ENCODE data around the gene SP1. TPM values are rescaled to one million over a fixed set of nuclear protein-coding genes. Genes with fewer than 3 reads are reported as not detected.

The SP1 gene
- total RNA-seq, 1 experiment from 2014 or later = 96.8 TPM

DNA sequence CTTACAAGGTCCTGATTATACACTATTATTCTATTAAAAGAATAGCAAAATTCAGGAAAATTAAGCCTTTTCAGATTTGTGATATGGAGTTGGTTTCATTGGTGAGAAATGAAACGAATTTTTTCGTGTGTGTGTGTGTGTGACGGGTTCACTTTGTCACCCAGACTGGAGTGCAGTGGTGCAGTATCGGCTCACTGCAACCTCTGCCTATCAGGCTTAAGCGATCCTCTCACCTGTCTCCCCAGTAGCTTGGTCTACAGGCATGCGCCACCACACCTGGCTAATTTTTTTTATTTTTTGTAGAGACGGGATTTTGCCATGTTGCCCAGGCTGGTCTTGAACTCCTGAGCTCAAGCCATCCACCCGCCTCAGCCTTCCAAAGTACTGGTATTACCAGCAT lies 81.6 kb downstream of the SP1 start:
- RAD21 ChIA-PET (ENCODE audit: low non-redundant PET in 1 of 2, low total read pairs in 2 of 2, uncharacterized antibody in 2 of 2, unreplicated experiment in 2 of 2) = no interaction called here
- intact Hi-C loops (cut with micrococcal nuclease) = no loop called here
- H3K9me2 ChIP-seq (ENCODE audit: insufficient read depth) = no peaks in the 10 kb centered on the region
- no TSS peak for BruUV-seq (replicated peaks)
- H3K4me3 ChIP-seq (replicated peaks in 1 of 2; ENCODE audit: low read depth in 1 of 2, low read length in 2 of 2) = no peak overlapping the region
- DNase-seq (ENCODE audit: low read depth, low spot score) (no peak), ATAC-seq (no peak)
- H3K4me1 ChIP-seq (ENCODE audit: control insufficient read depth in 1 of 2, insufficient read depth in 2 of 2, low read length in 2 of 2) = no peaks in the 10 kb centered on the region
- H3K9me3 ChIP-seq (ENCODE audit: control insufficient read depth in 1 of 2, insufficient read depth in 1 of 2, low read depth in 1 of 2, low read length in 2 of 2) = no peaks in the 10 kb centered on the region
- no peak overlapping the region for H3K27ac ChIP-seq (ENCODE audit: low read depth, low read length)
- peaks cover 93 to 94% of the 10 kb centered on the region in 2 experiments for H3K36me3 ChIP-seq (ENCODE audit: control insufficient read depth in 1 of 2, insufficient read depth in 2 of 2, low read length in 2 of 2)
- H3K79me2 ChIP-seq (ENCODE audit: insufficient read depth, low read length) = peaks cover 100% of the 10 kb centered on the region
- no peak overlapping the region for H3K4me2 ChIP-seq (ENCODE audit: low read length)
- TF ChIP-seq POLR2A (IDR thresholded peaks at IDR 0.05; ENCODE audit: borderline replicate concordance, extremely low read depth, insufficient read depth, insufficient read length) = no peak
- TF ChIP-seq, protein P1, sequence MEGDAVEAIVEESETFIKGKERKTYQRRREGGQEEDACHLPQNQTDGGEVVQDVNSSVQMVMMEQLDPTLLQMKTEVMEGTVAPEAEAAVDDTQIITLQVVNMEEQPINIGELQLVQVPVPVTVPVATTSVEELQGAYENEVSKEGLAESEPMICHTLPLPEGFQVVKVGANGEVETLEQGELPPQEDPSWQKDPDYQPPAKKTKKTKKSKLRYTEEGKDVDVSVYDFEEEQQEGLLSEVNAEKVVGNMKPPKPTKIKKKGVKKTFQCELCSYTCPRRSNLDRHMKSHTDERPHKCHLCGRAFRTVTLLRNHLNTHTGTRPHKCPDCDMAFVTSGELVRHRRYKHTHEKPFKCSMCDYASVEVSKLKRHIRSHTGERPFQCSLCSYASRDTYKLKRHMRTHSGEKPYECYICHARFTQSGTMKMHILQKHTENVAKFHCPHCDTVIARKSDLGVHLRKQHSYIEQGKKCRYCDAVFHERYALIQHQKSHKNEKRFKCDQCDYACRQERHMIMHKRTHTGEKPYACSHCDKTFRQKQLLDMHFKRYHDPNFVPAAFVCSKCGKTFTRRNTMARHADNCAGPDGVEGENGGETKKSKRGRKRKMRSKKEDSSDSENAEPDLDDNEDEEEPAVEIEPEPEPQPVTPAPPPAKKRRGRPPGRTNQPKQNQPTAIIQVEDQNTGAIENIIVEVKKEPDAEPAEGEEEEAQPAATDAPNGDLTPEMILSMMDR (IDR thresholded peaks at IDR 0.05 in 2 of 3, conservative IDR thresholded peaks at IDR 0.05 in 1 of 3; ENCODE audit: borderline replicate concordance in 1 of 3, insufficient read depth in 1 of 3, low read depth in 2 of 3, low read length in 2 of 3) = no peak
- no peak for TF ChIP-seq EZH2phosphoT487 (IDR thresholded peaks at IDR 0.05; ENCODE audit: borderline replicate concordance)
- no peak for TF ChIP-seq EGR1 (IDR thresholded peaks at IDR 0.05; ENCODE audit: low read depth)
- no peak for TF ChIP-seq ZNF274 (IDR thresholded peaks at IDR 0.05; ENCODE audit: low read depth, low read length)
- TF ChIP-seq FOSL1 (IDR thresholded peaks at IDR 0.05; ENCODE audit: low read depth) = no peak
- TF ChIP-seq RAD21 (IDR thresholded peaks at IDR 0.05; ENCODE audit: low read depth) = no peak
- TF ChIP-seq TCF7L2 (IDR thresholded peaks at IDR 0.05; ENCODE audit: borderline replicate concordance, extremely low read depth, insufficient read depth, insufficient read length) = no peak
- no peak for TF ChIP-seq CEBPB (IDR thresholded peaks at IDR 0.05; ENCODE audit: low read depth)
- TF ChIP-seq SP1 (IDR thresholded peaks at IDR 0.05; ENCODE audit: low read depth) = no peak
- TF ChIP-seq SRF (IDR thresholded peaks at IDR 0.05; ENCODE audit: low read depth) = no peak
- TF ChIP-seq, protein P2, sequence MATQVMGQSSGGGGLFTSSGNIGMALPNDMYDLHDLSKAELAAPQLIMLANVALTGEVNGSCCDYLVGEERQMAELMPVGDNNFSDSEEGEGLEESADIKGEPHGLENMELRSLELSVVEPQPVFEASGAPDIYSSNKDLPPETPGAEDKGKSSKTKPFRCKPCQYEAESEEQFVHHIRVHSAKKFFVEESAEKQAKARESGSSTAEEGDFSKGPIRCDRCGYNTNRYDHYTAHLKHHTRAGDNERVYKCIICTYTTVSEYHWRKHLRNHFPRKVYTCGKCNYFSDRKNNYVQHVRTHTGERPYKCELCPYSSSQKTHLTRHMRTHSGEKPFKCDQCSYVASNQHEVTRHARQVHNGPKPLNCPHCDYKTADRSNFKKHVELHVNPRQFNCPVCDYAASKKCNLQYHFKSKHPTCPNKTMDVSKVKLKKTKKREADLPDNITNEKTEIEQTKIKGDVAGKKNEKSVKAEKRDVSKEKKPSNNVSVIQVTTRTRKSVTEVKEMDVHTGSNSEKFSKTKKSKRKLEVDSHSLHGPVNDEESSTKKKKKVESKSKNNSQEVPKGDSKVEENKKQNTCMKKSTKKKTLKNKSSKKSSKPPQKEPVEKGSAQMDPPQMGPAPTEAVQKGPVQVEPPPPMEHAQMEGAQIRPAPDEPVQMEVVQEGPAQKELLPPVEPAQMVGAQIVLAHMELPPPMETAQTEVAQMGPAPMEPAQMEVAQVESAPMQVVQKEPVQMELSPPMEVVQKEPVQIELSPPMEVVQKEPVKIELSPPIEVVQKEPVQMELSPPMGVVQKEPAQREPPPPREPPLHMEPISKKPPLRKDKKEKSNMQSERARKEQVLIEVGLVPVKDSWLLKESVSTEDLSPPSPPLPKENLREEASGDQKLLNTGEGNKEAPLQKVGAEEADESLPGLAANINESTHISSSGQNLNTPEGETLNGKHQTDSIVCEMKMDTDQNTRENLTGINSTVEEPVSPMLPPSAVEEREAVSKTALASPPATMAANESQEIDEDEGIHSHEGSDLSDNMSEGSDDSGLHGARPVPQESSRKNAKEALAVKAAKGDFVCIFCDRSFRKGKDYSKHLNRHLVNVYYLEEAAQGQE (IDR thresholded peaks at IDR 0.05; ENCODE audit: low read depth) = no peak
- TF ChIP-seq, protein P3, sequence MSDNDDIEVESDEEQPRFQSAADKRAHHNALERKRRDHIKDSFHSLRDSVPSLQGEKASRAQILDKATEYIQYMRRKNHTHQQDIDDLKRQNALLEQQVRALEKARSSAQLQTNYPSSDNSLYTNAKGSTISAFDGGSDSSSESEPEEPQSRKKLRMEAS (IDR thresholded peaks at IDR 0.05) = no peak
- no peak for TF ChIP-seq JUND (IDR thresholded peaks at IDR 0.05)
- TF ChIP-seq YY1 (IDR thresholded peaks at IDR 0.05; ENCODE audit: extremely low read depth, insufficient replicate concordance, low read depth, low read length) = no peak
- no peak for TF ChIP-seq ZFX (IDR thresholded peaks at IDR 0.05)
- TF ChIP-seq POLR2AphosphoS5 (IDR thresholded peaks at IDR 0.05; ENCODE audit: low read depth, low read length) = no peak
- no peak for TF ChIP-seq CBX3 (IDR thresholded peaks at IDR 0.05; ENCODE audit: low read depth)
- TF ChIP-seq EZH2 (IDR thresholded peaks at IDR 0.05) = no peak
- TF ChIP-seq, protein P4, sequence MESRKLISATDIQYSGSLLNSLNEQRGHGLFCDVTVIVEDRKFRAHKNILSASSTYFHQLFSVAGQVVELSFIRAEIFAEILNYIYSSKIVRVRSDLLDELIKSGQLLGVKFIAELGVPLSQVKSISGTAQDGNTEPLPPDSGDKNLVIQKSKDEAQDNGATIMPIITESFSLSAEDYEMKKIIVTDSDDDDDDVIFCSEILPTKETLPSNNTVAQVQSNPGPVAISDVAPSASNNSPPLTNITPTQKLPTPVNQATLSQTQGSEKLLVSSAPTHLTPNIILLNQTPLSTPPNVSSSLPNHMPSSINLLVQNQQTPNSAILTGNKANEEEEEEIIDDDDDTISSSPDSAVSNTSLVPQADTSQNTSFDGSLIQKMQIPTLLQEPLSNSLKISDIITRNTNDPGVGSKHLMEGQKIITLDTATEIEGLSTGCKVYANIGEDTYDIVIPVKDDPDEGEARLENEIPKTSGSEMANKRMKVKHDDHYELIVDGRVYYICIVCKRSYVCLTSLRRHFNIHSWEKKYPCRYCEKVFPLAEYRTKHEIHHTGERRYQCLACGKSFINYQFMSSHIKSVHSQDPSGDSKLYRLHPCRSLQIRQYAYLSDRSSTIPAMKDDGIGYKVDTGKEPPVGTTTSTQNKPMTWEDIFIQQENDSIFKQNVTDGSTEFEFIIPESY (IDR thresholded peaks at IDR 0.05; ENCODE audit: extremely low read depth, insufficient replicate concordance, low read length) = no peak
- POLR2A ChIA-PET = no interaction called here
- H2AFZ ChIP-seq (ENCODE audit: low read depth, low read length, poor library complexity, severe bottlenecking) = no peak overlapping the region
- no peak overlapping the region for H3K9ac ChIP-seq (ENCODE audit: low read length)
- CTCF ChIA-PET = no interaction called here
- H3K27me3 ChIP-seq (ENCODE audit: insufficient read depth, low read length) = no peaks in the 10 kb centered on the region
- peaks cover 67% of the 10 kb centered on the region; the same call in 1 of the 2 replicates for H4K20me1 ChIP-seq (ENCODE audit: insufficient read depth)
